GM18526 (cell line): Measurements from ENCODE around the gene PLXNC1.

Source experiments
- POLR2A ChIP-seq: IDR thresholded peaks from 3 replicates; pipeline ENCODE4 v1.6.1; 2011; ENCODE audit not compliant: insufficient read length; ENCODE audit errors: extremely low read depth

Gene PLXNC1

GRCh38 chr12:94219622-94220302 lies 71.4 kb downstream of the PLXNC1 start:
- TF ChIP-seq POLR2A = no peak

- no peak for TF ChIP-seq POLR2A
These were observed 72.4 kb downstream of the PLXNC1 start for GRCh38 chr12:94220804-94221203.

GRCh38 chr12:94222351-94223084 lies 74.1 kb downstream of the PLXNC1 start:
- no peak for TF ChIP-seq POLR2A

- no peak for TF ChIP-seq POLR2A
These were observed 75.5 kb downstream of the PLXNC1 start for GRCh38 chr12:94223842-94224241.

GRCh38 chr12:94225506-94225905 lies 77.1 kb downstream of the PLXNC1 start:
- no peak for TF ChIP-seq POLR2A

- TF ChIP-seq POLR2A = no peak
These were observed 77.7 kb downstream of the PLXNC1 start for GRCh38 chr12:94225947-94226630.

GRCh38 chr12:94227066-94227465 lies 78.7 kb downstream of the PLXNC1 start:
- no peak for TF ChIP-seq POLR2A

GRCh38 chr12:94228488-94228907 lies 80.1 kb downstream of the PLXNC1 start:
- TF ChIP-seq POLR2A = no peak

GRCh38 chr12:94229902-94230301 lies 81.5 kb downstream of the PLXNC1 start:
- no peak for TF ChIP-seq POLR2A

GRCh38 chr12:94230357-94230905 lies 82.1 kb downstream of the PLXNC1 start:
- no peak for TF ChIP-seq POLR2A

GRCh38 chr12:94231709-94232108 lies 83.3 kb downstream of the PLXNC1 start:
- TF ChIP-seq POLR2A = no peak

- TF ChIP-seq POLR2A = no peak
These were observed 87.5 kb downstream of the PLXNC1 start for GRCh38 chr12:94235848-94236247.

GRCh38 chr12:94239332-94239993 lies 91.1 kb downstream of the PLXNC1 start:
- TF ChIP-seq POLR2A = no peak

- no peak for TF ChIP-seq POLR2A
These were observed 91.8 kb downstream of the PLXNC1 start for GRCh38 chr12:94240171-94240570.

- no peak for TF ChIP-seq POLR2A
These were observed 94.5 kb downstream of the PLXNC1 start for GRCh38 chr12:94242901-94243300.
